Kidney epithelial cell (primary cell): ENCODE measurements around the gene PFDN1. TPM values are rescaled to one million over a fixed set of nuclear protein-coding genes. Genes with fewer than 3 reads are reported as not detected.
A peak's percentile ranks its signal among the peaks of the same experiment; 100 is the strongest.

Experiments used
- DNase-seq: peaks from one replicate; pipeline ENCODE4 v3.0.0-alpha.2; 2010; ENCODE audit warnings: low read depth
- H3K27me3 ChIP-seq: 2 replicates; pipeline ENCODE4 v1.6.0; 2011; ENCODE audit warnings: low read length; ENCODE audit not compliant: control insufficient read depth, insufficient read depth
- H3K36me3 ChIP-seq: 2 replicates; pipeline ENCODE4 v1.5.1; 2011; ENCODE audit warnings: low read length; ENCODE audit not compliant: control insufficient read depth, insufficient read depth
- H3K4me3 ChIP-seq: 2 replicates; pipeline ENCODE4 v1.5.1; 2011; ENCODE audit warnings: low read depth, mild to moderate bottlenecking, control low read depth, low read length
- total RNA-seq: library from RNA; depleted of rRNA; stranded (reverse); fragments of >200 nt; gene quantifications from 2 replicates; pipeline ENCODE4 v1.2.3, GENCODE V29; 2015
- TF ChIP-seq, protein P1 (sequence below): IDR thresholded peaks from 2 replicates; pipeline ENCODE4 v1.5.1; 2011; ENCODE audit warnings: mild to moderate bottlenecking, moderate library complexity, low read length, control low read depth, inconsistent platforms; ENCODE audit not compliant: insufficient read depth, poor library complexity, severe bottlenecking

Gene PFDN1
- total RNA-seq, 1 donor from 2014 or later = 124 TPM

- no peak overlapping the region for H3K4me3 ChIP-seq
- TF ChIP-seq, protein P1, sequence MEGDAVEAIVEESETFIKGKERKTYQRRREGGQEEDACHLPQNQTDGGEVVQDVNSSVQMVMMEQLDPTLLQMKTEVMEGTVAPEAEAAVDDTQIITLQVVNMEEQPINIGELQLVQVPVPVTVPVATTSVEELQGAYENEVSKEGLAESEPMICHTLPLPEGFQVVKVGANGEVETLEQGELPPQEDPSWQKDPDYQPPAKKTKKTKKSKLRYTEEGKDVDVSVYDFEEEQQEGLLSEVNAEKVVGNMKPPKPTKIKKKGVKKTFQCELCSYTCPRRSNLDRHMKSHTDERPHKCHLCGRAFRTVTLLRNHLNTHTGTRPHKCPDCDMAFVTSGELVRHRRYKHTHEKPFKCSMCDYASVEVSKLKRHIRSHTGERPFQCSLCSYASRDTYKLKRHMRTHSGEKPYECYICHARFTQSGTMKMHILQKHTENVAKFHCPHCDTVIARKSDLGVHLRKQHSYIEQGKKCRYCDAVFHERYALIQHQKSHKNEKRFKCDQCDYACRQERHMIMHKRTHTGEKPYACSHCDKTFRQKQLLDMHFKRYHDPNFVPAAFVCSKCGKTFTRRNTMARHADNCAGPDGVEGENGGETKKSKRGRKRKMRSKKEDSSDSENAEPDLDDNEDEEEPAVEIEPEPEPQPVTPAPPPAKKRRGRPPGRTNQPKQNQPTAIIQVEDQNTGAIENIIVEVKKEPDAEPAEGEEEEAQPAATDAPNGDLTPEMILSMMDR = no peak
- no peak for DNase-seq
- H3K27me3 ChIP-seq = no peaks in the 10 kb centered on the region
- H3K36me3 ChIP-seq = no peaks in the 10 kb centered on the region
Measured at GRCh38 chr5:140265845-140266244, 37.1 kb downstream of the PFDN1 start.

DNA sequence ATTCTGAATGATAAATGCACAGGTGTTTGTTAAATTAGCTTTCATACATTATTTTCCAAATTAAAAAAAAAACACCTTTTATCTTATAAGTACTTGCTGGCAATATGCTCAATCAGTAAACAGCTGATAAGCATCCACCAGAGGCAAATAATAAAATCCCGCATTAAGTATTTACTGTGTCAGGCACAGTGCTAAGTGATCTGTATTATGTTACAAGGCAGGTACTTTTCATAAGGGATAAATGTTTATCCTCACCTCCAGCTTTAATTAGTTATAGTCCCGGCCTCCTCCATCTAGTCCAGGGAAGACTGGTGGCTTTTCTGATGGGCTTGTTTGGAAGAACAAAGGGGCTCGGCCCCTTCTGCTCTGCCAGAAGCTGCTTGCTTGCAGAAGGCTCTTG lies 40.1 kb downstream of the PFDN1 start:
- Histone ChIP-seq H3K4me3 (no peak overlapping the region), H3K36me3 (no peaks in the 10 kb centered on the region), H3K27me3 (no peaks in the 10 kb centered on the region)
- no peak for DNase-seq
- TF ChIP-seq, protein P1 = no peak

- Histone ChIP-seq H3K27me3 (no peaks in the 10 kb centered on the region), H3K4me3 (no peak overlapping the region), H3K36me3 (no peaks in the 10 kb centered on the region)
- TF ChIP-seq, protein P1 = no peak
- no peak for DNase-seq
Measured at GRCh38 chr5:140262221-140262620, 40.7 kb downstream of the PFDN1 start.

- no peaks in the 10 kb centered on the region for H3K36me3 ChIP-seq
- H3K27me3 ChIP-seq = no peaks in the 10 kb centered on the region
- no peak overlapping the region for H3K4me3 ChIP-seq
- DNase-seq = peak; percentile 77
- TF ChIP-seq, protein P1 = peak; percentile 22
Measured at GRCh38 chr5:140261403-140262171, 41.3 kb downstream of the PFDN1 start.

GRCh38 chr5:140260089-140260656 lies 42.7 kb downstream of the PFDN1 start:
- no peak for DNase-seq
- TF ChIP-seq, protein P1 = no peak
- Histone ChIP-seq H3K36me3 (no peaks in the 10 kb centered on the region), H3K4me3 (no peak overlapping the region), H3K27me3 (no peaks in the 10 kb centered on the region)
